Endothelial cell of umbilical vein (primary cell): ENCODE data around the gene EFCAB3. TPM values are rescaled to one million over a fixed set of nuclear protein-coding genes. Genes with fewer than 3 reads are reported as not detected.
"Not testable (repeated sequence)": the region's sequence is repeated elsewhere in the genome, so short reads cannot be mapped to it uniquely, and the experiment has no call there.

ENCODE experiments used
- BruUV-seq: library from RNA; stranded (reverse); fragments of 400-500 nt; replicated peaks from 2 replicates; lab custom pipeline; 2021; lab: Mats Ljungman, UMichigan
- CTCF ChIA-PET: fragments of 300-600, 350-600 bp; sonication (Branson Sonifier 250); formaldehyde crosslinking; loops from one replicate; lab custom pipeline; 2021; ENCODE audit warnings: antibody characterized with exemption, inconsistent platforms; lab: Charles Lee
- POLR2A ChIA-PET: fragments of 300-600, 350-600 bp; sonication (Branson Sonifier 250); formaldehyde crosslinking; loops from one replicate; lab custom pipeline; 2021; ENCODE audit warnings: antibody characterized with exemption, inconsistent platforms; lab: Charles Lee
- DNase-seq: peaks from one replicate; pipeline ENCODE4 v3.0.0-alpha.2; 2011; ENCODE audit warnings: low read depth, low spot score
- FAIRE-seq: peaks from 2 replicates; lab custom pipeline; 2011; peaks lifted over from hg19 to GRCh38; lab: Jason Lieb, UNC
- H2AFZ ChIP-seq: 2 replicates; pipeline ENCODE4 v1.6.0; 2012; ENCODE audit warnings: low read depth, low read length, control low read depth, inconsistent platforms
- H3K27ac ChIP-seq: 2 replicates; pipeline ENCODE4 v1.5.1; 2011; ENCODE audit warnings: low read depth, mild to moderate bottlenecking, control low read depth, low read length, moderate library complexity; ENCODE audit not compliant: insufficient read depth
- H3K27me3 ChIP-seq, 2 experiments: 2 replicates each; pipeline versions ENCODE4 v1.6.0 to v1.6.1; 2011; ENCODE audit warnings: low read length in 2 of 2, mixed read lengths in 1 of 2; ENCODE audit not compliant: control insufficient read depth in 2 of 2, insufficient read depth in 2 of 2
- H3K36me3 ChIP-seq, 2 experiments: 2 replicates in 1 of 2; 3 replicates in 1 of 2; pipeline ENCODE4 v1.5.1; 2011; ENCODE audit warnings: low read length in 2 of 2, mild to moderate bottlenecking in 1 of 2, moderate library complexity in 1 of 2; ENCODE audit not compliant: control insufficient read depth in 2 of 2, insufficient read depth in 2 of 2; ENCODE audit errors: extremely low read depth in 1 of 2
- H3K4me1 ChIP-seq: 3 replicates; pipeline ENCODE4 v1.5.1; 2011; ENCODE audit warnings: mild to moderate bottlenecking, low read length; ENCODE audit not compliant: control insufficient read depth, insufficient read depth; ENCODE audit errors: extremely low read depth
- H3K4me2 ChIP-seq: 2 replicates; pipeline ENCODE4 v1.6.1; 2011; ENCODE audit warnings: low read length, control low read depth, mixed read lengths; ENCODE audit not compliant: insufficient read depth
- H3K4me3 ChIP-seq, 3 experiments: fragments of 200-600 bp in 1 of 3; sonication (generic), shearing (Covaris generic) in 1 of 3; replicated peaks in 1 of 3; 2 replicates each; pipeline ENCODE4 v1.5.1; 2011 to 2016; ENCODE audit warnings: control low read depth in 3 of 3, low read length in 3 of 3, mild to moderate bottlenecking in 2 of 3, inconsistent platforms in 1 of 3, low read depth in 1 of 3, moderate library complexity in 1 of 3; ENCODE audit not compliant: insufficient read depth in 1 of 3
- H3K79me2 ChIP-seq: 2 replicates; pipeline ENCODE4 v1.6.0; 2012; ENCODE audit warnings: low read length, inconsistent platforms; ENCODE audit not compliant: control insufficient read depth, insufficient read depth
- H3K9ac ChIP-seq: replicated peaks from 2 replicates; pipeline ENCODE3; 2011; ENCODE audit warnings: low read length, control low read depth; ENCODE audit not compliant: insufficient read depth; ENCODE audit errors: extremely low read depth
- H3K9me1 ChIP-seq: replicated peaks from 3 replicates; pipeline ENCODE4 v1.6.0; 2011; ENCODE audit warnings: mild to moderate bottlenecking, low read length; ENCODE audit not compliant: control insufficient read depth, insufficient read depth; ENCODE audit errors: extremely low read depth
- H3K9me3 ChIP-seq: replicated peaks from 2 replicates; pipeline ENCODE4 v1.5.1; 2012; ENCODE audit warnings: low read length, inconsistent platforms; ENCODE audit not compliant: control insufficient read depth, insufficient read depth
- H4K20me1 ChIP-seq: replicated peaks from 2 replicates; pipeline ENCODE3; 2011; ENCODE audit warnings: mild to moderate bottlenecking, low read length; ENCODE audit not compliant: control insufficient read depth, insufficient read depth; ENCODE audit errors: extremely low read depth
- EZH2 ChIP-seq: IDR thresholded peaks from 2 replicates; pipeline ENCODE4 v1.6.1; 2012; ENCODE audit warnings: borderline replicate concordance, low read depth, mild to moderate bottlenecking, moderate library complexity, low read length, inconsistent platforms; ENCODE audit not compliant: severe bottlenecking
- FOS ChIP-seq: IDR thresholded peaks from 2 replicates; pipeline ENCODE4 v1.6.1; 2011; ENCODE audit warnings: mild to moderate bottlenecking, low read length, moderate library complexity, borderline replicate concordance; ENCODE audit not compliant: insufficient read depth
- GATA2 ChIP-seq: IDR thresholded peaks from 2 replicates; pipeline ENCODE4 v1.7.0; 2011; ENCODE audit warnings: low read depth, mild to moderate bottlenecking, moderate library complexity, mixed read lengths, low read length; ENCODE audit not compliant: insufficient read length, insufficient read depth
- JUN ChIP-seq: IDR thresholded peaks from 2 replicates; pipeline ENCODE4 v1.6.1; 2011; ENCODE audit warnings: borderline replicate concordance, low read depth; ENCODE audit not compliant: insufficient read length, insufficient read depth
- MYC ChIP-seq: IDR thresholded peaks from one replicate; pipeline ENCODE4 v1.6.1; 2011; ENCODE audit warnings: mild to moderate bottlenecking, low read depth, low read length
- POLR2A ChIP-seq: IDR thresholded peaks from 2 replicates; pipeline ENCODE4 v1.6.1; 2012; ENCODE audit warnings: low read depth, mild to moderate bottlenecking, control low read depth, low read length
- POLR2AphosphoS5 ChIP-seq: IDR thresholded peaks from 2 replicates; pipeline ENCODE4 v1.6.1; 2012; ENCODE audit warnings: low read depth, mild to moderate bottlenecking, control low read depth, low read length, moderate library complexity; ENCODE audit not compliant: insufficient read depth
- dilution Hi-C: fragments of 300-500 bp; cut with MboI; formaldehyde crosslinking; loops from one replicate; pipeline ENCODE4 v1.15.0; 2019; ENCODE audit warnings: low sequenced_read_pairs; ENCODE audit not compliant: extremely low pct_ligation_motif_present
- intact Hi-C: fragments of 100-400 bp; cut with micrococcal nuclease; formaldehyde crosslinking; loops from one replicate; pipeline ENCODE4 v1.10.0; 2022
- polyA plus RNA-seq, 4 experiments: library from polyadenylated mRNA; depleted of rRNA in 3 of 4; stranded (reverse) in 3 of 4; unstranded in 1 of 4; fragments of >200 nt; gene quantifications; 2 replicates each; pipeline versions ENCODE4 v1.2.1 to v1.2.3, GENCODE V29; 2011 to 2012; ENCODE audit warnings: missing spikeins in 1 of 4
- total RNA-seq: library from RNA; stranded (reverse); gene quantifications from 2 replicates; pipeline ENCODE4 v1.2.3, GENCODE V29; 2021
- TF ChIP-seq, protein P1 (sequence below), 2 donors: IDR thresholded peaks; 1 replicate in 1 of 2; 2 replicates in 1 of 2; pipeline ENCODE4 v1.5.1; 2011; ENCODE audit warnings: low read length in 2 of 2, mild to moderate bottlenecking in 2 of 2, moderate library complexity in 2 of 2, control low read depth in 1 of 2, inconsistent platforms in 1 of 2, low read depth in 1 of 2; ENCODE audit not compliant: insufficient read depth in 1 of 2; ENCODE audit errors: extremely low read depth in 1 of 2
- TF ChIP-seq, protein P2 (sequence below): IDR thresholded peaks from 2 replicates; pipeline ENCODE4 v1.6.1; 2011; ENCODE audit not compliant: insufficient read depth, insufficient read length

EFCAB3 gene
- total and polyA plus RNA-seq, 2 donors (not counting 3 experiments of a cell fraction or from before 2014, with no cell fraction given), result not detected

DNA sequence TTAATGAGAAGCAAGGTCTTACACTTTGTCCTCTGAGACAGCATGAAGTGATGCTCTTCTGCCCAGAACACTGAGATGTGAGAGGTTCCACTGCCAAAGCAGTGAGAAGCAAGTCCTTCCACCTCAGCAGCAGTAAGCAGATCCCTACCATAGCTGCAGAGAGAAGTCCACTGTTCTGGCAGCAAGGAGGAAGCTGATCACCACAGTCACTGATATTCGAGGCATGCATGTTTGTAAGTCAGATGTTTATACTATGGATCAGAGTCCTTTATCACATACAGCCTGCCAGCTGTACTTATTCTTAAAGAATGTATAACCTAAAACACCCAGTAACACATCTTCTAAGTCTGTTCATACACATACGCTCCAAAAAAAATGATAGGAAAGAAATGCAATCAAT is 25.1 kb downstream of the EFCAB3 start:
- no peak overlapping the region for H3K27ac ChIP-seq
- no peak overlapping the region for H3K4me2 ChIP-seq
- H3K4me1 ChIP-seq, result no peaks in the 10 kb centered on the region
- CTCF ChIA-PET, result interaction anchor here (1.4 kb wide), 1 partner anchor 11 kb away, joined by 3 read pairs; no protein-coding TSS in a partner anchor
- no peaks in the 10 kb centered on the region for H3K79me2 ChIP-seq
- no peaks in the 10 kb centered on the region for H3K36me3 ChIP-seq
- H3K4me3 ChIP-seq, result no peak overlapping the region
- TF ChIP-seq JUN (no peak), GATA2 (no peak), POLR2A (no peak), EZH2 (no peak), FOS (no peak), POLR2AphosphoS5 (no peak), MYC (no peak)
- TF ChIP-seq, protein P1, sequence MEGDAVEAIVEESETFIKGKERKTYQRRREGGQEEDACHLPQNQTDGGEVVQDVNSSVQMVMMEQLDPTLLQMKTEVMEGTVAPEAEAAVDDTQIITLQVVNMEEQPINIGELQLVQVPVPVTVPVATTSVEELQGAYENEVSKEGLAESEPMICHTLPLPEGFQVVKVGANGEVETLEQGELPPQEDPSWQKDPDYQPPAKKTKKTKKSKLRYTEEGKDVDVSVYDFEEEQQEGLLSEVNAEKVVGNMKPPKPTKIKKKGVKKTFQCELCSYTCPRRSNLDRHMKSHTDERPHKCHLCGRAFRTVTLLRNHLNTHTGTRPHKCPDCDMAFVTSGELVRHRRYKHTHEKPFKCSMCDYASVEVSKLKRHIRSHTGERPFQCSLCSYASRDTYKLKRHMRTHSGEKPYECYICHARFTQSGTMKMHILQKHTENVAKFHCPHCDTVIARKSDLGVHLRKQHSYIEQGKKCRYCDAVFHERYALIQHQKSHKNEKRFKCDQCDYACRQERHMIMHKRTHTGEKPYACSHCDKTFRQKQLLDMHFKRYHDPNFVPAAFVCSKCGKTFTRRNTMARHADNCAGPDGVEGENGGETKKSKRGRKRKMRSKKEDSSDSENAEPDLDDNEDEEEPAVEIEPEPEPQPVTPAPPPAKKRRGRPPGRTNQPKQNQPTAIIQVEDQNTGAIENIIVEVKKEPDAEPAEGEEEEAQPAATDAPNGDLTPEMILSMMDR (IDR thresholded peaks at IDR 0.05; ENCODE audit: extremely low read depth in 1 of 2, insufficient read depth in 1 of 2, low read depth in 1 of 2, low read length in 2 of 2), result no peak
- TF ChIP-seq, protein P2, sequence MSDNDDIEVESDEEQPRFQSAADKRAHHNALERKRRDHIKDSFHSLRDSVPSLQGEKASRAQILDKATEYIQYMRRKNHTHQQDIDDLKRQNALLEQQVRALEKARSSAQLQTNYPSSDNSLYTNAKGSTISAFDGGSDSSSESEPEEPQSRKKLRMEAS, result no peak
- POLR2A ChIA-PET, result no interaction called here
- H4K20me1 ChIP-seq, result no peaks in the 10 kb centered on the region
- intact Hi-C loops, result no loop called here
- H3K9ac ChIP-seq, result no peak overlapping the region
- peaks cover 4% of the 10 kb centered on the region in 2 experiments for H3K27me3 ChIP-seq
- H3K9me1 ChIP-seq, result no peaks in the 10 kb centered on the region
- no peaks in the 10 kb centered on the region for H3K9me3 ChIP-seq
- dilution Hi-C loops, result no loop called here
- no TSS peak for BruUV-seq
- DNase-seq (no peak), FAIRE-seq (no peak)
- H2AFZ ChIP-seq, result no peak overlapping the region

DNA sequence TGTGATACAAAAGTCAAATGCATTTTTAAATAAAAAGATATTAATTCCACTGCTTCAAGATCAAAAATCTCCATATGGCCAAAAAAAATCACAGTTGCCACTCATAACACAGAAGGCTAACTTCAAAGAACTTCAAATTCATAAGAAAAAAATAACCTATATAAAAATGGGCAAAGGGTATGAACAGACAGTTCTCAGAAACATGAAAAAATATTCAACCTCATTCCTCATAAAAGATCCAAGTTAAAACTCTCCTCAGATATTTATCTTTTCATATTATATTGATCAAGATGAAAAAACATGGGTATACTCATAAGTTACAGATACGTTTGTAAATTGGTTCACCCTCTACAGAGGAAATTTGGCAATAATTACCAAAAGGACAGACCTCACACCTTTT is 32.7 kb downstream of the EFCAB3 start:
- H2AFZ ChIP-seq, H4K20me1 ChIP-seq, H3K36me3 ChIP-seq, H3K4me2 ChIP-seq, H3K27me3 ChIP-seq, CTCF ChIA-PET, H3K4me1 ChIP-seq, POLR2A ChIA-PET, DNase-seq, H3K9me1 ChIP-seq, H3K9ac ChIP-seq, FAIRE-seq, H3K27ac ChIP-seq, H3K79me2 ChIP-seq, intact Hi-C loops, dilution Hi-C loops, BruUV-seq, H3K4me3 ChIP-seq, H3K9me3 ChIP-seq: not testable (repeated sequence)
